Adrenal gland (tissue), 5 donors: ENCODE data around the gene LMAN1.

Experiments used
- CTCF ChIP-seq, 6 experiments: fragments of 450-650 bp in 4 of 6; fragments of 200-600 bp in 2 of 6; sonication (generic) in 1 of 6; IDR thresholded peaks; 1 replicate in 5 of 6; 2 replicates in 1 of 6; pipeline versions ENCODE4 v1.5.1 to v1.8.0; 2016 to 2021; ENCODE audit warnings: antibody characterized with exemption in 6 of 6, mild to moderate bottlenecking in 2 of 6, moderate library complexity in 1 of 6
- POLR2A ChIP-seq, 2 donors: fragments of 450-650 bp; IDR thresholded peaks; one replicate each; pipeline ENCODE4 v1.6.1; 2017; ENCODE audit warnings: antibody characterized with exemption in 2 of 2, mild to moderate bottlenecking in 2 of 2, moderate library complexity in 1 of 2
- donor health status: DM: no; HTN: no; CAD: no.

GRCh38 chr18:59380706-59381105 is 21.6 kb upstream of the LMAN1 start:
- no peak for TF ChIP-seq CTCF (IDR thresholded peaks at IDR 0.05)
- no peak for TF ChIP-seq POLR2A (IDR thresholded peaks at IDR 0.05)
